T-helper 17 cell (primary cell): ENCODE measurements around the gene CHCHD6. TPM values are rescaled to one million over a fixed set of nuclear protein-coding genes. Genes with fewer than 3 reads are reported as not detected.

Experiments
- ATAC-seq: fragments of 150-1000 bp; cut with Tn5 transposase; 2 replicates; pipeline ENCODE4 v1.10.0; 2021; ENCODE audit warnings: mild to moderate bottlenecking, moderate library complexity
- DNase-seq, 3 donors: peaks; one replicate each; pipeline versions ENCODE4 v3.0.0 to v3.0.0-alpha.2; 2020 to 2021
- H3K9me3 ChIP-seq: one replicate; pipeline ENCODE4 v1.7.0; 2013; ENCODE audit warnings: low read length, mild to moderate bottlenecking; ENCODE audit not compliant: control insufficient read depth, poor library complexity, severe bottlenecking
- H3K27ac Mint-ChIP-seq: one replicate; pipeline ENCODE4 v1.8.0; 2022; ENCODE audit warnings: mild to moderate bottlenecking, moderate library complexity, mixed read lengths
- H3K27me3 Mint-ChIP-seq: one replicate; pipeline ENCODE4 v1.8.0; 2022; ENCODE audit warnings: mixed read lengths
- H3K36me3 Mint-ChIP-seq: one replicate; pipeline ENCODE4 v1.8.0; 2022; ENCODE audit warnings: low read depth, mixed read lengths
- H3K4me1 Mint-ChIP-seq: one replicate; pipeline ENCODE4 v1.8.0; 2022; ENCODE audit warnings: mild to moderate bottlenecking, mixed read lengths
- H3K4me3 Mint-ChIP-seq: one replicate; pipeline ENCODE4 v1.8.0; 2022; ENCODE audit warnings: mild to moderate bottlenecking, moderate library complexity, mixed read lengths
- total RNA-seq, 4 donors: library from RNA in 2 of 4; stranded (reverse) in 2 of 4; gene quantifications; one replicate each; pipeline ENCODE4 v1.2.3 and lab custom pipeline; 2022 to 2026

The CHCHD6 gene
- total RNA-seq, 2 donors from 2014 or later: 10.5 to 14.9 TPM

DNA sequence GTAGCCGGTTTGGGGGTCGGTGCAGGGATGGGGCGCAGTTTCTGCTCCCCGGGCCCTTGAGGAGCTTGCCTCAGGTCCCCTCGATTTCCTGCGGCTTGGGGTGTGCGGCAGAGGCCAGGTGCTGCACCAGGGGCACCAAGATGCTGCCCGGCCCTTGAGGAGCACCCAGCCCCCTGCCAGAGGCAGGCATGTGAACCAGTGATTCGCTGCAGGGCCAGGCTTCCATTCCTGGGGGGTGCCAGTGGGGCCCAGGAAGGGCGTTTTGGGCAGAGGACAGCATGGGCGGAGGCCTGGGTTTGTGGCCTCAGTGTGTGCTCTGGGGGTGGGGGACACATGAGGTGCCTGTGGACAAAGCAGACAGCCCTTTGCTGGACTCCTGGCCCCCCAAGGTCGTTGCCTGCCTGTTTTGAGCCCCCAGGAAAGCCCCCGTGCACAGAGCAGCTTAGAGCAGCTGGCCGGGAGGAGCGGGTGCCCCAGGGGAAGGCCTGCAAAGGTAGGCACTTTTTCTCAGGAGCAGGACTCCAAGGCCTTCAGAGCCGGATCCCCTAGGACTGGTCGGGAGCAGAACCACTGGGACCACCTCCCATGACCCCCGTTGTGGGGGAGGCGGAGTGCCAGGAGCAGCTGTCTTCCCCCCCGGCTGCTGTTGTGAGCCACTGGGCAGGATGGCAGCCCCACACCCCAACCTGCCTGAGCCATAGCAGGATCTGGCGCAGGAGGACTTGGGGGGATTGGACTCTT lies 280.5 kb downstream of the CHCHD6 start:
- no peaks in the 10 kb centered on the region for H3K9me3 ChIP-seq
- Mint-ChIP-seq H3K27me3 (peaks cover 4% of the 10 kb centered on the region), H3K27ac (peak overlapping the region; percentile 65), H3K36me3 (no peaks in the 10 kb centered on the region), H3K4me1 (peaks cover 25% of the 10 kb centered on the region), H3K4me3 (peak overlapping the region; percentile 50)
- no peak for ATAC-seq
- DNase-seq: no peak

DNA sequence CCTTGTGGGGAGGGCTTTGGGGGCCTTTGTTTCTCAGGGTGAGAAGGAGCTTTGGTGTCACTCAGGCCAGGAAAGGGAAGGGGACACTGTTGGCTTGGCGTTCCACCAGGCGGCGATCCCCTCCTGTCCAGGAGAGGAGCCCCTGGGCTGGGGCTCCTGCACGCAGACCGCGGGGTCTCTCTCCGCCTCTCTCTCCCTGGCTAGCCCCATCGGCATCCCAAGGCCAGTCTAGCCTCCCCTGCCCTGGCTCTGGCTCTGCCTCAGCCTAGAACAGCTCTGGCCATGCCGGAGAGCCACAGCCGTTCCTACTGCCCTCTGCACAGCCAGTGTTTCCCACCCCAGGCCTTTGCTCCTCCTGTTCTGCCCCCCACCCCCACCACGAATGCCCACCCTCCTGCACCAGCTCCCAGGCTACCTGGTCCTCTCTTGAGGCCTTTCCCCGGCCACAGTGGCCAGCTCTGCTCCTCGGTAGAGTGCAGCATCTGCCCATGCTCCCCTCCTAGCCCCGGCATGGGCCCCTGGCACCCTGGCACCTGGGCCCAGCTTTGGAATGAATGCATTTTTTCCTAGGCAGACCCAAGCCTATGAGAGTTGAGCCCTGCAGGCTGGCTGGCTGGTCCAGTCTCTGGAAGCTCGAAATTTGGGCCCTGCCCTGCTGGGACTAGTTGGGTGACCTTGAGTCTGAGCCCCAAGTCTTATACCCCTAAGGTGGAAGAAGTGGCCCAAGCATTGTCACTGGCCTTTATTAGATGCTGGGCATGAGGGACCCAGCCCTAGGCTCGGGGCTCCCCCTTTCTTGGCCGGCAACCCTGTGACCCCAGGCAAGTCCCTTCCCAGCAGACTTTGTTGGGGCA lies 281.3 kb downstream of the CHCHD6 start:
- H3K36me3 Mint-ChIP-seq: no peaks in the 10 kb centered on the region
- H3K4me3 Mint-ChIP-seq: peak overlapping the region; percentile 57
- H3K9me3 ChIP-seq: no peaks in the 10 kb centered on the region
- H3K4me1 Mint-ChIP-seq: peaks cover 23% of the 10 kb centered on the region
- DNase-seq (no peak), ATAC-seq (no peak)
- H3K27me3 Mint-ChIP-seq: no peaks in the 10 kb centered on the region
- H3K27ac Mint-ChIP-seq: no peak overlapping the region

GRCh38 chr3:126986001-126986400 lies 282.0 kb downstream of the CHCHD6 start:
- peak overlapping the region; percentile 68 for H3K27ac Mint-ChIP-seq
- H3K9me3 ChIP-seq: no peaks in the 10 kb centered on the region
- no peak for ATAC-seq
- peaks cover 25% of the 10 kb centered on the region for H3K4me1 Mint-ChIP-seq
- no peak for DNase-seq
- no peaks in the 10 kb centered on the region for H3K27me3 Mint-ChIP-seq
- peaks cover 2% of the 10 kb centered on the region for H3K36me3 Mint-ChIP-seq
- H3K4me3 Mint-ChIP-seq: no peak overlapping the region

- Mint-ChIP-seq H3K36me3 (peaks cover 4% of the 10 kb centered on the region), H3K4me1 (peaks cover 22% of the 10 kb centered on the region), H3K27me3 (no peaks in the 10 kb centered on the region), H3K4me3 (no peak overlapping the region), H3K27ac (peak overlapping the region; percentile 68)
- ATAC-seq (no peak), DNase-seq (no peak)
- no peaks in the 10 kb centered on the region for H3K9me3 ChIP-seq
Measured at GRCh38 chr3:126987129-126987528, 283.1 kb downstream of the CHCHD6 start.

GRCh38 chr3:126987596-126987995 lies 283.6 kb downstream of the CHCHD6 start:
- Mint-ChIP-seq H3K27me3 (no peaks in the 10 kb centered on the region), H3K36me3 (peaks cover 4% of the 10 kb centered on the region), H3K4me3 (no peak overlapping the region), H3K4me1 (peaks cover 19% of the 10 kb centered on the region), H3K27ac (peak overlapping the region; percentile 68)
- ATAC-seq: no peak
- H3K9me3 ChIP-seq: no peaks in the 10 kb centered on the region
- no peak for DNase-seq

DNA sequence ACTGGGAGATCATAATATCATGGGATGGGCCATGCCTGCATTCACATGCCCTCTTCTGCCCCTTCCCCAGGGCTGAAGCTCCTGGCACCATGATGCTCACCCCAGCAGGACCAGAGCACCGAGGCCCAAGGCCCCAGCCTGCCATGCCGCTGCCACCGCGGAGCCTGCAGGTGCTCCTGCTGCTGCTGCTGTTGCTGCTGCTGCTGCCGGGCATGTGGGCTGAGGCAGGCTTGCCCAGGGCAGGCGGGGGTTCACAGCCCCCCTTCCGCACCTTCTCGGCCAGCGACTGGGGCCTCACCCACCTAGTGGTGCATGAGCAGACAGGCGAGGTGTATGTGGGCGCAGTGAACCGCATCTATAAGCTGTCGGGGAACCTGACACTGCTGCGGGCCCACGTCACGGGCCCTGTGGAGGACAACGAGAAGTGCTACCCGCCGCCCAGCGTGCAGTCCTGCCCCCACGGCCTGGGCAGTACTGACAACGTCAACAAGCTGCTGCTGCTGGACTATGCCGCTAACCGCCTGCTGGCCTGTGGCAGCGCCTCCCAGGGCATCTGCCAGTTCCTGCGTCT lies 284.5 kb downstream of the CHCHD6 start:
- no peak overlapping the region for H3K27ac Mint-ChIP-seq

DNA sequence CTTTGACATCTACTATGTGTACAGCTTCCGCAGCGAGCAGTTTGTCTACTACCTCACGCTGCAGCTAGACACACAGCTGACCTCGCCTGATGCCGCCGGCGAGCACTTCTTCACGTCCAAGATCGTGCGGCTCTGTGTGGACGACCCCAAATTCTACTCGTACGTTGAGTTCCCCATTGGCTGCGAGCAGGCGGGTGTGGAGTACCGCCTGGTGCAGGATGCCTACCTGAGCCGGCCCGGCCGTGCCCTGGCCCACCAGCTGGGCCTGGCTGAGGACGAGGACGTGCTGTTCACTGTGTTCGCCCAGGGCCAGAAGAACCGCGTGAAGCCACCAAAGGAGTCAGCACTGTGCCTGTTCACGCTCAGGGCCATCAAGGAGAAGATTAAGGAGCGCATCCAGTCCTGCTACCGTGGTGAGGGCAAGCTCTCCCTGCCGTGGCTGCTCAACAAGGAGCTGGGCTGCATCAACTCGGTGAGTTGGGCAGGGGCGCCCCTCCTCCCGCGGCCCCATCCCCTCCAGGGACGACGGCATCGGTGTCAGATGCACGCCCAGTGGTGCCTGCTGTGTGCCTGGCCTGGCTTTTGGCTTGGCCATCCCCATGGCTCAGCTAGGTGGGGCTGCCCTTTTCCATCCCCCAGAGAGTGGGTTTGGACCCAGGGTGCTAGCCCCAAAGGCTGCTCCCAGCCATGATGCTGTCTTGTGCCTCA lies 285.4 kb downstream of the CHCHD6 start:
- Mint-ChIP-seq H3K4me3 (no peak overlapping the region), H3K27ac (no peak overlapping the region), H3K27me3 (no peaks in the 10 kb centered on the region), H3K4me1 (peaks cover 22% of the 10 kb centered on the region), H3K36me3 (peaks cover 4% of the 10 kb centered on the region)
- ATAC-seq (no peak), DNase-seq (no peak)
- H3K9me3 ChIP-seq: no peaks in the 10 kb centered on the region

More for the DNA sequence above, 284.5 kb downstream of the CHCHD6 start:
- Mint-ChIP-seq H3K27me3 (no peaks in the 10 kb centered on the region), H3K4me1 (peaks cover 19% of the 10 kb centered on the region), H3K4me3 (no peak overlapping the region), H3K36me3 (peaks cover 4% of the 10 kb centered on the region)
- no peaks in the 10 kb centered on the region for H3K9me3 ChIP-seq
- ATAC-seq (no peak), DNase-seq (no peak)

DNA sequence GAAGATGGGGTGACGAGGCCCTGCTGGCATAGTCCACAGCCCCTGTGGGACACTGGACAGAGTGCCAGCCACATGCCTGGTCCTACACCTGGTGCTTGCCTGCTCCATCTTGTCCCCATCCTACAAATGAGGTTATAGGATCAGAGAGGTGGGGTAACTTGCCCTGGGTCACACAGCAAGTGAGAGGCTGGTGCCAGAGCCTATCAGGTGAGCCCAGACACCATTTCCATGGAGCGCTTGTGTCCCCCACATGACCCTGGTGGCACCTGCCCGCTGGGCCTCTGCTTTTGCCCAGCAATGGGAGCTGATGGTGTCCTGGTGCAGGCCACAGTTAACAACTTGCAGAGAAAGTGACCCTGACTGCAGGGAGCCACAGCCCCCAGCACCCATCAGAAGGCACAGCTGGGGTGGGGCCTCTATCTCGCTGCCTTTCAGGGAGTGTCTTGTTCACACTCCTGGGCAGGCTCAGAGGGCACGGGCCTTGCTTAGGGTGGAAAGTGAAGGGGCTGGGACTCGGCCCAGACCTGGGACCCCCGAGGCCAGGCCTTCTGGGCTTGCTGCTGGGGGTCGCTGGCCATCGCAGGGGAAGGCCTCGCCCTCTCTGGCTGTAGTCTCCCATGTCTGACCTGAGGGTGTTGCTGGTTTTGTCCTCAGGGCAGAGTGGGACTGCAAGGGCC lies 286.1 kb downstream of the CHCHD6 start:
- Mint-ChIP-seq H3K36me3 (peaks cover 4% of the 10 kb centered on the region), H3K4me1 (peaks cover 25% of the 10 kb centered on the region), H3K27me3 (no peaks in the 10 kb centered on the region), H3K4me3 (no peak overlapping the region), H3K27ac (no peak overlapping the region)
- DNase-seq (no peak), ATAC-seq (no peak)
- no peaks in the 10 kb centered on the region for H3K9me3 ChIP-seq

DNA sequence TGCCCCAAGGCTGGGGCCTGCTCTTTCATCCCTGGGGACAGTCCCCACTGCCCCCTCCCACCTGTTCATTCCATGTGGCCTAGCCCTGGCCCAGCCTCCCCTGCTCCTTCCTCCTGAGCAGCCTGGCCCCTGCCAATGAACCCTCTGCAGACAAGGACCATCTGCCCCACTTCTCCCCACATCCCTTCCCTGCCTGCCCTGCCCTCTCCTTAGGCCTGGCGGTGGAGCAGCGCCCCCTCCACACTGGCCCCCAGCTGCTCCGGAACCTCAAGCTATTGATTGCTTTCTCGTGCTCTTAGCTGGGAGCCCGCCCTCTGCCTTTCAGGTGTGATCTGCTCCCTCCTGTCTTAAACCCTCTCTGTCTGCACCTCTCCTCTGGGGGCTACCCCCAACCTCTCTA lies 286.9 kb downstream of the CHCHD6 start:
- no peaks in the 10 kb centered on the region for H3K9me3 ChIP-seq
- Mint-ChIP-seq H3K27ac (no peak overlapping the region), H3K27me3 (no peaks in the 10 kb centered on the region), H3K4me1 (peaks cover 22% of the 10 kb centered on the region), H3K4me3 (no peak overlapping the region), H3K36me3 (peaks cover 4% of the 10 kb centered on the region)
- DNase-seq (no peak), ATAC-seq (no peak)

GRCh38 chr3:126991366-126992200 lies 287.5 kb downstream of the CHCHD6 start:
- H3K27me3 Mint-ChIP-seq: no peaks in the 10 kb centered on the region
- H3K36me3 Mint-ChIP-seq: peaks cover 4% of the 10 kb centered on the region
- ATAC-seq (no peak), DNase-seq (no peak)
- H3K4me3 Mint-ChIP-seq: no peak overlapping the region
- no peaks in the 10 kb centered on the region for H3K9me3 ChIP-seq
- no peak overlapping the region for H3K27ac Mint-ChIP-seq
- H3K4me1 Mint-ChIP-seq: peaks cover 20% of the 10 kb centered on the region

- peaks cover 4% of the 10 kb centered on the region for H3K36me3 Mint-ChIP-seq
- peaks cover 16% of the 10 kb centered on the region for H3K4me1 Mint-ChIP-seq
- no peak overlapping the region for H3K27ac Mint-ChIP-seq
- no peaks in the 10 kb centered on the region for H3K9me3 ChIP-seq
- DNase-seq (no peak), ATAC-seq (no peak)
- H3K27me3 Mint-ChIP-seq: no peaks in the 10 kb centered on the region
- H3K4me3 Mint-ChIP-seq: no peak overlapping the region
Measured at GRCh38 chr3:126992216-126992615, 288.2 kb downstream of the CHCHD6 start.

- H3K9me3 ChIP-seq: no peaks in the 10 kb centered on the region
- Mint-ChIP-seq H3K4me1 (peaks cover 13% of the 10 kb centered on the region), H3K4me3 (no peak overlapping the region), H3K36me3 (peaks cover 4% of the 10 kb centered on the region), H3K27me3 (no peaks in the 10 kb centered on the region), H3K27ac (no peak overlapping the region)
- ATAC-seq (no peak), DNase-seq (no peak)
Measured at GRCh38 chr3:126992776-126993175, 288.7 kb downstream of the CHCHD6 start.
